ENCODE measurements around the gene ZGPAT. TPM values are rescaled to one million over a fixed set of nuclear protein-coding genes. Genes with fewer than 3 reads are reported as not detected.

Gene ZGPAT
- total and polyA plus RNA-seq, 2 of the 4 experiments (the other 2 are of a cell fraction): 13.4 to 20.2 TPM

DNA sequence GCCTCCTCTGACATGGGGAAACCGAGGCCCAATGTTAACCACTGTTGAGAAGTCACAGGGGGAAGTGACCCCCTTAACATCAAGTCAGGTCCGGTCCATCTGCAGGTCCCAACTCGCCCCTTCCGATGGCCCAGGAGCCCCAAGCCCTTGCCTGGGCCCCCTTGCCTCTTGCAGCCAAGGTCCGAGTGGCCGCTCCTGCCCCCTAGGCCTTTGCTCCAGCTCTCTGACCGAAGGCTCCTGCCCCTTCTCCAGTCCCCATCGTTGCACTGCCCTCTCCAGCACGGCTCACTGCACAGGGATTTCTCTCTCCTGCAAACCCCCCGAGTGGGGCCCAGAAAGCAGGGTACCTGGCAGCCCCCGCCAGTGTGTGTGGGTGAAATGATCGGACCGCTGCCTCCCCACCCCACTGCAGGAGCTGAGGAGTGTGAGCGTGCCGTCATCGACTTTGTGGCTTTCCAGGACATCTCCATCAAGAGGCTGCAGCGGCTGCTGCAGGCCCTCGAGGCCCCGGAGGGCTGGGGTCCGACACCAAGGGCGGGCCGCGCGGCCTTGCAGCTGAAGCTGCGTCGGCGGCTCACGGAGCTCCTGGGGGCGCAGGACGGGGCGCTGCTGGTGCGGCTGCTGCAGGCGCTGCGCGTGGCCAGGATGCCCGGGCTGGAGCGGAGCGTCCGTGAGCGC, 9.8 kb upstream of the ZGPAT start:
- Histone ChIP-seq H2BK5ac (ENCODE audit: low read depth, low read length, poor library complexity, severe bottlenecking) (peak overlapping the region; percentile 98), H3K27me3 (ENCODE audit: control insufficient read depth, insufficient read depth, low read length) (no peaks in the 10 kb centered on the region), H3K14ac (replicated peaks; ENCODE audit: low read depth, low read length) (no peak overlapping the region), H4K8ac (ENCODE audit: low read depth in 2 of 2, low read length in 2 of 2) (peak overlapping the region; percentile 27 to 34; a peak in 2 of 4 replicates), H4K5ac (ENCODE audit: low read depth, low read length) (peak overlapping the region; percentile 18; the same call in 1 of the 2 replicates), H2AK9ac (replicated peaks; ENCODE audit: low read depth, low read length, poor library complexity) (peak overlapping the region; percentile 79), H3K27ac (ENCODE audit: insufficient read depth, low read length) (no peak overlapping the region; the same call in 1 of the 2 replicates), H3K36me3 (ENCODE audit: control insufficient read depth, insufficient read depth, low read length) (peaks cover 12% of the 10 kb centered on the region; the same call in 1 of the 2 replicates), H3K9ac (ENCODE audit: low read depth, low read length) (no peak overlapping the region), H2BK120ac (ENCODE audit: low read depth, low read length) (no peak overlapping the region), H4K91ac (ENCODE audit: insufficient read depth, low read depth, low read length) (0 out of 2 replicates have a peak overlapping the region, but pooled peaks have one; percentile 93), H3K4me1 (ENCODE audit: control insufficient read depth, insufficient read depth, low read length) (peaks cover 22% of the 10 kb centered on the region), H3K4me2 (ENCODE audit: low read depth, low read length) (no peak overlapping the region), H2AK5ac (ENCODE audit: low read depth, low read length) (peak overlapping the region; percentile 53; the same call in 1 of the 2 replicates), H3K4ac (ENCODE audit: low read depth, low read length) (peak overlapping the region; percentile 22; the same call in 1 of the 2 replicates), H2BK20ac (ENCODE audit: low read depth, low read length) (no peak overlapping the region), H3K79me1 (ENCODE audit: low read depth in 1 of 2, low read length in 2 of 2) (peaks cover 11 to 54% of the 10 kb centered on the region in 2 experiments; a peak in 3 of 4 replicates), H2BK15ac (ENCODE audit: low read depth, low read length) (no peak overlapping the region; the same call in 2 of the 3 replicates), H3K9me3 (ENCODE audit: control insufficient read depth, insufficient read depth, low read length) (no peaks in the 10 kb centered on the region), H3K18ac (ENCODE audit: low read depth, low read length) (no peak overlapping the region), H3K9me1 (ENCODE audit: insufficient read depth, low read length) (no peaks in the 10 kb centered on the region), H4K20me1 (ENCODE audit: insufficient read depth, low read length) (no peaks in the 10 kb centered on the region), H3K23ac (ENCODE audit: low read depth, low read length) (no peak overlapping the region), H3K4me3 (ENCODE audit: insufficient read depth, low read depth, low read length) (no peak overlapping the region), H3K56ac (ENCODE audit: extremely low read depth, insufficient read depth, low read length) (no peak overlapping the region), H2AFZ (replicated peaks; ENCODE audit: low read length, poor library complexity) (peak overlapping the region; percentile 64)
- TF ChIP-seq RFX5 (IDR thresholded peaks at IDR 0.05; ENCODE audit: low read depth, low read length) (no peak), CHD1 (IDR thresholded peaks at IDR 0.05; ENCODE audit: low read depth, low read length) (no peak), RAD21 (IDR thresholded peaks at IDR 0.05; ENCODE audit: low read length) (no peak), POLR2A (IDR thresholded peaks at IDR 0.05; ENCODE audit: low read depth, low read length) (no peak; the same call in 1 of the 2 replicates), NFE2L2 (IDR thresholded peaks at IDR 0.05; ENCODE audit: low read depth, low read length) (no peak), CEBPB (IDR thresholded peaks at IDR 0.05; ENCODE audit: low read depth, low read length) (no peak), RCOR1 (IDR thresholded peaks at IDR 0.05; ENCODE audit: insufficient replicate concordance, low read length) (no peak), BHLHE40 (IDR thresholded peaks at IDR 0.05; ENCODE audit: low read depth, low read length) (no peak), MAFK (IDR thresholded peaks at IDR 0.05; ENCODE audit: low read depth, low read length) (no peak), SMC3 (IDR thresholded peaks at IDR 0.05; ENCODE audit: low read depth, low read length) (no peak)
- TF ChIP-seq, protein P1, sequence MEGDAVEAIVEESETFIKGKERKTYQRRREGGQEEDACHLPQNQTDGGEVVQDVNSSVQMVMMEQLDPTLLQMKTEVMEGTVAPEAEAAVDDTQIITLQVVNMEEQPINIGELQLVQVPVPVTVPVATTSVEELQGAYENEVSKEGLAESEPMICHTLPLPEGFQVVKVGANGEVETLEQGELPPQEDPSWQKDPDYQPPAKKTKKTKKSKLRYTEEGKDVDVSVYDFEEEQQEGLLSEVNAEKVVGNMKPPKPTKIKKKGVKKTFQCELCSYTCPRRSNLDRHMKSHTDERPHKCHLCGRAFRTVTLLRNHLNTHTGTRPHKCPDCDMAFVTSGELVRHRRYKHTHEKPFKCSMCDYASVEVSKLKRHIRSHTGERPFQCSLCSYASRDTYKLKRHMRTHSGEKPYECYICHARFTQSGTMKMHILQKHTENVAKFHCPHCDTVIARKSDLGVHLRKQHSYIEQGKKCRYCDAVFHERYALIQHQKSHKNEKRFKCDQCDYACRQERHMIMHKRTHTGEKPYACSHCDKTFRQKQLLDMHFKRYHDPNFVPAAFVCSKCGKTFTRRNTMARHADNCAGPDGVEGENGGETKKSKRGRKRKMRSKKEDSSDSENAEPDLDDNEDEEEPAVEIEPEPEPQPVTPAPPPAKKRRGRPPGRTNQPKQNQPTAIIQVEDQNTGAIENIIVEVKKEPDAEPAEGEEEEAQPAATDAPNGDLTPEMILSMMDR (conservative IDR thresholded peaks at IDR 0.05; ENCODE audit: low read depth, low read length): no peak
- TF ChIP-seq, protein P2, sequence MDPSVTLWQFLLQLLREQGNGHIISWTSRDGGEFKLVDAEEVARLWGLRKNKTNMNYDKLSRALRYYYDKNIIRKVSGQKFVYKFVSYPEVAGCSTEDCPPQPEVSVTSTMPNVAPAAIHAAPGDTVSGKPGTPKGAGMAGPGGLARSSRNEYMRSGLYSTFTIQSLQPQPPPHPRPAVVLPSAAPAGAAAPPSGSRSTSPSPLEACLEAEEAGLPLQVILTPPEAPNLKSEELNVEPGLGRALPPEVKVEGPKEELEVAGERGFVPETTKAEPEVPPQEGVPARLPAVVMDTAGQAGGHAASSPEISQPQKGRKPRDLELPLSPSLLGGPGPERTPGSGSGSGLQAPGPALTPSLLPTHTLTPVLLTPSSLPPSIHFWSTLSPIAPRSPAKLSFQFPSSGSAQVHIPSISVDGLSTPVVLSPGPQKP (IDR thresholded peaks at IDR 0.05; ENCODE audit: borderline replicate concordance, low read depth, low read length): no peak
- TF ChIP-seq, protein P3, sequence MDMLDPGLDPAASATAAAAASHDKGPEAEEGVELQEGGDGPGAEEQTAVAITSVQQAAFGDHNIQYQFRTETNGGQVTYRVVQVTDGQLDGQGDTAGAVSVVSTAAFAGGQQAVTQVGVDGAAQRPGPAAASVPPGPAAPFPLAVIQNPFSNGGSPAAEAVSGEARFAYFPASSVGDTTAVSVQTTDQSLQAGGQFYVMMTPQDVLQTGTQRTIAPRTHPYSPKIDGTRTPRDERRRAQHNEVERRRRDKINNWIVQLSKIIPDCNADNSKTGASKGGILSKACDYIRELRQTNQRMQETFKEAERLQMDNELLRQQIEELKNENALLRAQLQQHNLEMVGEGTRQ (IDR thresholded peaks at IDR 0.05; ENCODE audit: low read depth, low read length): no peak
- BruUV-seq (replicated peaks): no TSS peak
- CTCF ChIA-PET: interaction anchor here (1.5 kb wide), 1 partner anchor 10 kb away, joined by 8 read pairs; the partner anchor contains the start of genes ARFRP1 and ZGPAT
- WGBS, 2 experiments (ENCODE audit: extremely low coverage in 2 of 2, insufficient read length in 1 of 2): 83% methylated on average over 18 of the region's 40 CpGs; no CpG with 5 or more reads in 1 of the 2 experiments
- no peak for DNase-seq
- intact Hi-C loops (cut with micrococcal nuclease) (no loop called here), dilution Hi-C loops (cut with HindIII; ENCODE audit: low sequenced_read_pairs, unreplicated experiment) (no loop called here), in situ Hi-C loops (cut with MboI; ENCODE audit: low sequenced_read_pairs) (no loop called here)
- no peak for ATAC-seq (ENCODE audit: low read depth)
- POLR2A ChIA-PET (ENCODE audit: unreplicated experiment): interaction anchor here (1.2 to 1.6 kb wide), 3 partner anchors 10 to 15 kb away, joined by 3 to 5 read pairs (median 4); partner anchors contain the start of genes ARFRP1 and ZGPAT

Data from IMR-90 (cell line).